Stimulated activated memory B cell treated with anti-CD40 and anti-IgM and Interleukin-4, amounts not matched to agents 10 μg/mL and 1 μg/mL and 100 μg/mL, for 72 hours (primary cell): ENCODE results near the gene SCD5.

Experiments used
- ATAC-seq: fragments of 150-1000 bp; cut with Tn5 transposase; 2 replicates; pipeline ENCODE4 v1.10.0; 2021
- H3K27ac Mint-ChIP-seq: one replicate; pipeline ENCODE4 v1.8.0; 2022; ENCODE audit warnings: mild to moderate bottlenecking, mixed read lengths
- H3K27me3 Mint-ChIP-seq: one replicate; pipeline ENCODE4 v1.8.0; 2022; ENCODE audit warnings: mixed read lengths
- H3K36me3 Mint-ChIP-seq: one replicate; pipeline ENCODE4 v1.8.0; 2022; ENCODE audit warnings: mixed read lengths
- H3K4me1 Mint-ChIP-seq: one replicate; pipeline ENCODE4 v1.8.0; 2022; ENCODE audit warnings: mixed read lengths
- H3K4me3 Mint-ChIP-seq: one replicate; pipeline ENCODE4 v1.8.0; 2022; ENCODE audit warnings: mild to moderate bottlenecking, moderate library complexity, mixed read lengths
- H3K9me3 Mint-ChIP-seq: one replicate; pipeline ENCODE4 v1.8.0; 2022; ENCODE audit warnings: mixed read lengths

The SCD5 gene

GRCh38 chr4:82758701-82759685, 39.6 kb downstream of the SCD5 start:
- Mint-ChIP-seq H3K4me1 (no peaks in the 10 kb centered on the region), H3K27ac (no peak overlapping the region), H3K27me3 (peaks cover 13% of the 10 kb centered on the region), H3K9me3 (no peaks in the 10 kb centered on the region), H3K36me3 (no peaks in the 10 kb centered on the region), H3K4me3 (no peak overlapping the region)
- no peak for ATAC-seq

- Mint-ChIP-seq H3K36me3 (no peaks in the 10 kb centered on the region), H3K4me3 (no peak overlapping the region), H3K9me3 (no peaks in the 10 kb centered on the region), H3K4me1 (no peaks in the 10 kb centered on the region), H3K27me3 (peaks cover 17% of the 10 kb centered on the region), H3K27ac (no peak overlapping the region)
- ATAC-seq, result no peak
Measured at GRCh38 chr4:82756061-82756460, 42.5 kb downstream of the SCD5 start.

- no peaks in the 10 kb centered on the region for H3K36me3 Mint-ChIP-seq
- H3K4me3 Mint-ChIP-seq, result no peak overlapping the region
- no peaks in the 10 kb centered on the region for H3K9me3 Mint-ChIP-seq
- H3K27me3 Mint-ChIP-seq, result peaks cover 17% of the 10 kb centered on the region
- no peak for ATAC-seq
- no peak overlapping the region for H3K27ac Mint-ChIP-seq
- no peaks in the 10 kb centered on the region for H3K4me1 Mint-ChIP-seq
Measured at GRCh38 chr4:82755650-82756049, 42.9 kb downstream of the SCD5 start.

- no peak overlapping the region for H3K4me3 Mint-ChIP-seq
- no peak for ATAC-seq
- no peak overlapping the region for H3K27ac Mint-ChIP-seq
- no peaks in the 10 kb centered on the region for H3K9me3 Mint-ChIP-seq
- peaks cover 17% of the 10 kb centered on the region for H3K27me3 Mint-ChIP-seq
- no peaks in the 10 kb centered on the region for H3K4me1 Mint-ChIP-seq
- H3K36me3 Mint-ChIP-seq, result no peaks in the 10 kb centered on the region
Measured at GRCh38 chr4:82754513-82755165, 44.0 kb downstream of the SCD5 start.

- no peaks in the 10 kb centered on the region for H3K9me3 Mint-ChIP-seq
- no peak for ATAC-seq
- H3K27me3 Mint-ChIP-seq, result peaks cover 17% of the 10 kb centered on the region
- no peaks in the 10 kb centered on the region for H3K4me1 Mint-ChIP-seq
- no peak overlapping the region for H3K4me3 Mint-ChIP-seq
- no peaks in the 10 kb centered on the region for H3K36me3 Mint-ChIP-seq
- no peak overlapping the region for H3K27ac Mint-ChIP-seq
Measured at GRCh38 chr4:82753725-82754410, 44.7 kb downstream of the SCD5 start.

- Mint-ChIP-seq H3K9me3 (no peaks in the 10 kb centered on the region), H3K27me3 (peaks cover 17% of the 10 kb centered on the region), H3K4me1 (no peaks in the 10 kb centered on the region), H3K4me3 (no peak overlapping the region), H3K36me3 (no peaks in the 10 kb centered on the region), H3K27ac (no peak overlapping the region)
- no peak for ATAC-seq
Measured at GRCh38 chr4:82753238-82753637, 45.4 kb downstream of the SCD5 start.

GRCh38 chr4:82748810-82749470, 49.7 kb downstream of the SCD5 start:
- H3K27ac Mint-ChIP-seq, result no peak overlapping the region
- no peaks in the 10 kb centered on the region for H3K36me3 Mint-ChIP-seq
- no peaks in the 10 kb centered on the region for H3K4me1 Mint-ChIP-seq
- no peak overlapping the region for H3K4me3 Mint-ChIP-seq
- no peaks in the 10 kb centered on the region for H3K9me3 Mint-ChIP-seq
- ATAC-seq, result no peak
- peaks cover 24% of the 10 kb centered on the region for H3K27me3 Mint-ChIP-seq

- no peaks in the 10 kb centered on the region for H3K9me3 Mint-ChIP-seq
- H3K4me3 Mint-ChIP-seq, result no peak overlapping the region
- ATAC-seq, result no peak
- peaks cover 22% of the 10 kb centered on the region for H3K27me3 Mint-ChIP-seq
- no peaks in the 10 kb centered on the region for H3K4me1 Mint-ChIP-seq
- no peaks in the 10 kb centered on the region for H3K36me3 Mint-ChIP-seq
- H3K27ac Mint-ChIP-seq, result no peak overlapping the region
Measured at GRCh38 chr4:82747686-82748575, 50.7 kb downstream of the SCD5 start.

GRCh38 chr4:82746705-82747574, 51.7 kb downstream of the SCD5 start:
- Mint-ChIP-seq H3K36me3 (no peaks in the 10 kb centered on the region), H3K27me3 (peaks cover 32% of the 10 kb centered on the region), H3K9me3 (no peaks in the 10 kb centered on the region), H3K4me1 (no peaks in the 10 kb centered on the region), H3K27ac (no peak overlapping the region), H3K4me3 (no peak overlapping the region)
- ATAC-seq, result no peak

- peaks cover 48% of the 10 kb centered on the region for H3K27me3 Mint-ChIP-seq
- H3K4me3 Mint-ChIP-seq, result no peak overlapping the region
- no peaks in the 10 kb centered on the region for H3K36me3 Mint-ChIP-seq
- ATAC-seq, result peak; percentile 26
- no peak overlapping the region for H3K27ac Mint-ChIP-seq
- H3K9me3 Mint-ChIP-seq, result no peaks in the 10 kb centered on the region
- H3K4me1 Mint-ChIP-seq, result no peaks in the 10 kb centered on the region
Measured at GRCh38 chr4:82745173-82745842, 53.3 kb downstream of the SCD5 start.

- Mint-ChIP-seq H3K27ac (no peak overlapping the region), H3K9me3 (no peaks in the 10 kb centered on the region), H3K27me3 (peaks cover 57% of the 10 kb centered on the region), H3K36me3 (no peaks in the 10 kb centered on the region), H3K4me3 (no peak overlapping the region), H3K4me1 (no peaks in the 10 kb centered on the region)
- no peak for ATAC-seq
Measured at GRCh38 chr4:82744284-82744968, 54.2 kb downstream of the SCD5 start.

GRCh38 chr4:82741188-82741587, 57.4 kb downstream of the SCD5 start:
- Mint-ChIP-seq H3K4me1 (no peaks in the 10 kb centered on the region), H3K36me3 (no peaks in the 10 kb centered on the region), H3K9me3 (no peaks in the 10 kb centered on the region), H3K27me3 (peaks cover 43% of the 10 kb centered on the region), H3K27ac (no peak overlapping the region), H3K4me3 (no peak overlapping the region)
- no peak for ATAC-seq
